GM06990 (cell line): ENCODE measurements around the gene IL22RA2.
"Not testable (repeated sequence)": the region's sequence is repeated elsewhere in the genome, so short reads cannot be mapped to it uniquely, and the experiment has no call there.

ENCODE experiments used
- DNase-seq: peaks from one replicate; pipeline ENCODE4 v3.0.0-alpha.2; 2011; ENCODE audit not compliant: insufficient read length; ENCODE audit errors: extremely low read depth
- H3K27me3 ChIP-seq: replicated peaks from 2 replicates; pipeline ENCODE4 v1.6.0; 2011; ENCODE audit warnings: low read length; ENCODE audit not compliant: control insufficient read depth, insufficient read depth
- H3K36me3 ChIP-seq: 2 replicates; pipeline ENCODE4 v1.5.1; 2011; ENCODE audit warnings: low read length; ENCODE audit not compliant: control insufficient read depth, insufficient read depth
- H3K4me3 ChIP-seq: replicated peaks from 2 replicates; pipeline ENCODE4 v1.5.1; 2011; ENCODE audit warnings: low read depth, mild to moderate bottlenecking, control low read depth, low read length
- CTCF ChIP-seq: IDR thresholded peaks from 2 replicates; pipeline ENCODE4 v1.5.1; 2011; ENCODE audit warnings: low read length, control low read depth, mild to moderate bottlenecking, inconsistent platforms; ENCODE audit not compliant: insufficient read depth, poor library complexity, severe bottlenecking

The IL22RA2 gene

GRCh38 chr6:137213331-137213740, 39.9 kb upstream of the IL22RA2 start:
- TF ChIP-seq CTCF, result no peak
- no peak overlapping the region for H3K4me3 ChIP-seq
- H3K36me3 ChIP-seq, result peaks cover 2% of the 10 kb centered on the region
- no peaks in the 10 kb centered on the region for H3K27me3 ChIP-seq
- no peak for DNase-seq

GRCh38 chr6:137211910-137212309, 38.5 kb upstream of the IL22RA2 start:
- no peak for DNase-seq
- Histone ChIP-seq H3K4me3 (no peak overlapping the region), H3K27me3 (no peaks in the 10 kb centered on the region), H3K36me3 (peaks cover 2% of the 10 kb centered on the region)
- TF ChIP-seq CTCF, result no peak

GRCh38 chr6:137210903-137211302, 37.5 kb upstream of the IL22RA2 start:
- no peaks in the 10 kb centered on the region for H3K27me3 ChIP-seq
- peaks cover 2% of the 10 kb centered on the region for H3K36me3 ChIP-seq
- no peak for DNase-seq
- H3K4me3 ChIP-seq, result no peak overlapping the region
- no peak for TF ChIP-seq CTCF

GRCh38 chr6:137208279-137208678, 34.8 kb upstream of the IL22RA2 start:
- no peak for TF ChIP-seq CTCF
- no peak overlapping the region for H3K4me3 ChIP-seq
- DNase-seq, result no peak
- H3K27me3 ChIP-seq, result no peaks in the 10 kb centered on the region
- H3K36me3 ChIP-seq, result peaks cover 6% of the 10 kb centered on the region

- DNase-seq, H3K4me3 ChIP-seq, H3K27me3 ChIP-seq, H3K36me3 ChIP-seq: not testable (repeated sequence)
Measured at GRCh38 chr6:137207457-137207856, 34.0 kb upstream of the IL22RA2 start.

GRCh38 chr6:137206577-137206976, 33.1 kb upstream of the IL22RA2 start:
- H3K4me3 ChIP-seq, result no peak overlapping the region
- no peaks in the 10 kb centered on the region for H3K27me3 ChIP-seq
- DNase-seq, result no peak
- TF ChIP-seq CTCF, result no peak
- peaks cover 6% of the 10 kb centered on the region for H3K36me3 ChIP-seq
